Duodenal mucosa (tissue), 2 donors: ENCODE measurements around the gene OR6C65.

Source experiments
- H3K27ac ChIP-seq: one replicate; pipeline ENCODE4 v1.7.0; 2013; ENCODE audit warnings: low read depth, low read length
- H3K27me3 ChIP-seq, 2 donors: one replicate each; pipeline ENCODE4 v1.7.0; 2013; ENCODE audit warnings: low read length in 2 of 2, control low read depth in 1 of 2; ENCODE audit not compliant: insufficient read depth in 2 of 2, control insufficient read depth in 1 of 2
- H3K36me3 ChIP-seq, 2 donors: one replicate each; pipeline ENCODE4 v1.7.0; 2013; ENCODE audit warnings: low read length in 2 of 2, control low read depth in 1 of 2; ENCODE audit not compliant: insufficient read depth in 2 of 2, control insufficient read depth in 1 of 2
- H3K4me1 ChIP-seq, 2 donors: one replicate each; pipeline ENCODE4 v1.7.0; 2013; ENCODE audit warnings: low read length in 2 of 2, control low read depth in 1 of 2; ENCODE audit not compliant: insufficient read depth in 2 of 2, control insufficient read depth in 1 of 2
- H3K4me3 ChIP-seq, 2 donors: one replicate each; pipeline ENCODE4 v1.7.0; 2013; ENCODE audit warnings: low read length in 2 of 2, low read depth in 1 of 2
- H3K9ac ChIP-seq, 2 donors: one replicate each; pipeline ENCODE4 v1.7.0; 2013; ENCODE audit warnings: low read length in 2 of 2, low read depth in 1 of 2
- H3K9me3 ChIP-seq, 2 donors: one replicate each; pipeline ENCODE4 v1.7.0; 2013; ENCODE audit warnings: low read length in 2 of 2, control low read depth in 1 of 2; ENCODE audit not compliant: control insufficient read depth in 1 of 2

OR6C65 gene

GRCh38 chr12:55445357-55445756 lies 45.0 kb downstream of the OR6C65 start:
- H3K27me3 ChIP-seq: no peaks in the 10 kb centered on the region
- H3K4me3 ChIP-seq: no peak overlapping the region
- H3K4me1 ChIP-seq: no peaks in the 10 kb centered on the region
- H3K9ac ChIP-seq: no peak overlapping the region
- H3K9me3 ChIP-seq: no peaks in the 10 kb centered on the region
- no peaks in the 10 kb centered on the region for H3K36me3 ChIP-seq
- no peak overlapping the region for H3K27ac ChIP-seq

- no peaks in the 10 kb centered on the region for H3K36me3 ChIP-seq
- no peaks in the 10 kb centered on the region for H3K27me3 ChIP-seq
- no peak overlapping the region for H3K27ac ChIP-seq
- no peak overlapping the region for H3K4me3 ChIP-seq
- H3K9me3 ChIP-seq: no peaks in the 10 kb centered on the region
- no peaks in the 10 kb centered on the region for H3K4me1 ChIP-seq
- H3K9ac ChIP-seq: no peak overlapping the region
Observed at GRCh38 chr12:55446326-55446725, 46.0 kb downstream of the OR6C65 start.

GRCh38 chr12:55448825-55449224 lies 48.5 kb downstream of the OR6C65 start:
- no peaks in the 10 kb centered on the region for H3K4me1 ChIP-seq
- H3K9me3 ChIP-seq: no peaks in the 10 kb centered on the region
- H3K27ac ChIP-seq: no peak overlapping the region
- no peak overlapping the region for H3K9ac ChIP-seq
- H3K36me3 ChIP-seq: no peaks in the 10 kb centered on the region
- H3K4me3 ChIP-seq: no peak overlapping the region
- no peaks in the 10 kb centered on the region for H3K27me3 ChIP-seq
